GM21723 (cell line): Measurements from ENCODE around the gene IRF8.

Source experiments
- ATAC-seq: cut with Tn5 transposase; IDR thresholded peaks from one replicate; pipeline ENCODE4 v1.9.1; 2021; ENCODE audit warnings: mild to moderate bottlenecking, moderate library complexity; ENCODE audit not compliant: unreplicated experiment

IRF8 gene

GRCh38 chr16:85955566-85955965 is 56.6 kb downstream of the IRF8 start:
- peak; percentile 59 for ATAC-seq

- no peak for ATAC-seq
Observed at GRCh38 chr16:85956426-85956825, 57.5 kb downstream of the IRF8 start.

- ATAC-seq = no peak
Observed at GRCh38 chr16:85958731-85959130, 59.8 kb downstream of the IRF8 start.

DNA sequence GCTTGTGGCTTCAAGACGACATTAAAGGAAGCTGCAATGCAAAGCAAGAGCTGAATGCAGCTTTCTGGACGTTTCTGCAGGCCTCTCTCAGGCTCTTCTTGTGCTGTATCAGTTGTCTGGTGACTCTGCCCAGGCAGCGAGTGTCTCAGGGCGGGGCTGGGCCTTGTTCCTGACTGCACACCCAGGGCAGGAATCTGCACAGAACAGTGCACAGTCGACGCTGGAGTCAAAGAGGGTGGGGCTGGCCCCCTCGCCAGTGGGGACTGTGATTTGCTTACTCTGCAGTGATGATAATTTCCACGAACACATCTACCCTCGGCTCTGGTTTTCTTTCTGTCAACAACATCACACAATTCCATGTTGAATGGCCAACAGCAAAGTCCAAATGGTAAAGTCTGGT is 60.7 kb downstream of the IRF8 start:
- no peak for ATAC-seq

- ATAC-seq = no peak
Observed at GRCh38 chr16:85960486-85961046, 61.6 kb downstream of the IRF8 start.

GRCh38 chr16:85961988-85962915 is 63.3 kb downstream of the IRF8 start:
- no peak for ATAC-seq

DNA sequence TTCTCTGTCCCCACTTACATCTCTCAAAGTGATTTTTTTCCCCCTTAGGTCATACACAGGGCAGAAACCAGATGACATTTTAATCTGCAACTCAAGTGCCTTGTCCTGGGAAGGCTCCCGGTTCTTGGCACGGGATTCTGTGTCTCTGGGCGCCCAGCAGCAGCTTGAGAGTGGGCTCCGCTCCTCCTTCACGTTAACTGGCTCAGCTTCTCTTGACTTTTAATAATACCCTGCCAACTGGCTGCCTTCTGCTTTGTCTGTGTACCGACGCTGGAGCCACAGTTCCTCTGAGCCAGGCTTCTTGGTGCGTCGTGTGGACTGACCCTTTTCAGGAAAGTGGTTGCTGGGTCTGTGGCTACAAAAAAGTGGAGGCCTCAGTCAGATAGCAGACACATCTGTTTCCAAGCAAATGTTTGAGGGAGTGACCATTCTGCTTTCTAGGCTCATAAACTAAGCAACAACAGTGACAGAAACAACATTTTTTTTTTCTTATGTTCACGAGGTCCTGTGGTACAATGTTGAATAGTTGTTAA is 64.9 kb downstream of the IRF8 start:
- ATAC-seq = no peak

DNA sequence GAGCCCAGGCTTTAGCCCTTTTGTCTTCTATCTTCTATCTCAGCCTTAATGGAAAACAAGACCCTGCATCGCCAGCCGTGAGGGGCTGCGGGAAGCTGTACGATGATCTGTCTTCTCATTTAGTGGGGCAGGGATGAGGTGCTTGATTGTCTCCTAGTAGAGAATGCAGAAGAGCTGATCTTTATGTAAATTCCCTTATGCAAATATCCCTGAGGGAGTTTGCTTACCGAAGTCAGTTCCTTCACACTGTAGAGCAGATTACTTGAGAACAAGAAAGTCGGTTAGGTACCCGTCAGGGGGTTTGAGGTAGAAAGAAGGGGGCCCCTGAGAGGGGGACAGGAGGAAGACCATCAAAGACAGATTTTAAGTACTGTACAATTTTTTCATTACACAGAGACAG is 66.2 kb downstream of the IRF8 start:
- no peak for ATAC-seq

DNA sequence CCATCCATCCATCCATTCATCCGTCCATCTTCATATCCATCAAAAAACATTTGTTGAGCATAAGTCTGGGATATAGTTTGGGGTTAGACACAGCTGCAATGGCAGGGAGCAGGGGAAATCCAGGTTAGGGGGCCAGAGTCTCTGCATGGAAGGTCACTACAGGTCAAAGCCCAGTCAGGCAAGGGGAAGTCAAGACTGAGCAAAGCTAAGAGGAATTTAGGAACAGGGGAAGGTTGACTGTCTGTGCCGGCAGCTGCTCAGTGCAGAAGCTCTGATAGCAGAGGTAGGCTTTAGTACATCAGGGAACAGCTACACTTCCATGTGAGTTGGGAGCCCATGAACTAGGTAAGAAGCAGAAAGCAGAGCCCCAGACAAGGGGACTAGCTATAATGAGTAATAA is 68.1 kb downstream of the IRF8 start:
- ATAC-seq = no peak

GRCh38 chr16:85968041-85968920 is 69.3 kb downstream of the IRF8 start:
- ATAC-seq = no peak

DNA sequence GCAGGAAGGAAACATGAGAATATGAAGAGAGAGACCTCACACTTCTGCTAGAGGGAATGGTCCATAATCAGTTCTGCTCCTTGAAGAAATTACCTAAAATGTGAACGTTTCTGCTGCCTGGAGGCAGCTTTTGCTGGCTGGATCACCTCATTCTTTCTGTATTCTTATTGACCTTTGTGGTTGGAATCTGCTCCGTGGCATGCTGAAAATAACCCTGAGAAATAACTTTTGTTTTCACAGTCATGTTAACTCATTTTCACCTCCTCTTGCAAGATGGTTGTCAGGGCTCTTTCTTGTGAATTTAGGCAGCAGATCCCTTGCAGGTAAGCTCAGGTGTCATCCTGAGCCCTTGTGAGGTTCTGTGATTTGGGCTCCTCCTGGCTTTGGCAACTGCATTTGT is 70.2 kb downstream of the IRF8 start:
- no peak for ATAC-seq

- no peak for ATAC-seq
Observed at GRCh38 chr16:85969591-85969990, 70.6 kb downstream of the IRF8 start.

DNA sequence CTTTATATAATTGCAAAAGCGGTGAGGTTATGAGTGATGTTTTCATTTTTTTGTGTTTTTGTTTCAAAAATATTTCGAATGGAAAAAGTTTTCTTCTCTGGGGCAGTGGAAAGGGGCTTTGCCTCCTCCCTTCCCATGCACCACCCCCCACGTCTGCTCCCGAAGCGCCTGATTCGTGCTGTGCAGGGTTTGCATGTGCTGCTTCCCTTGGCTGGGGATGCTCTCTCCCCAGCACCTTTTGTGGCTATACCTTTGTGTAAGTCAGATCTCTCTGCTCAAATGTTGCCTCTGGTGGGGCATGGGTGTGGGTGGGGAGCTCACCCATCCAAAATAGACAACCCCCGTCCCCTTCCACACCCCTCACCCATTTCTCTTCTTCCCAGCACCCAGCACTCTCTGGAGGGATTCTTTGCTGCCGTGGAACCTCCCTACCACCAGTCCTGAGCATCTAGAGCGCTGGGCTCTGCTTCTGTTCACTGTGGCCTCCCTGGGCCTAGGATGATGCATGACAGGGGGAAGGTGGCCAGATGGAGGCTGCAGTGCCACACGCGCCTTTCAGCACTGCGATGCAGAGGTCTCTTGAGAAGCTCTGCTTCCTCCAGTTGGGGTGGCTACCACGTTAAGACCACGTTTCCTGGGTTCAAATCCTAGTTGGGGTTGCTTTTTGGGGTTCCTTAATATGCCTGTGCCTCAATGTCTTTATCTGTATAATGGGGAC is 71.2 kb downstream of the IRF8 start:
- no peak for ATAC-seq

GRCh38 chr16:85970738-85971137 is 71.8 kb downstream of the IRF8 start:
- no peak for ATAC-seq
